COLO829 (cell line): ENCODE data around the gene GATAD2A.

Experiments used
- DNase-seq: peaks from one replicate; pipeline ENCODE4 v3.0.0; 2012; ENCODE audit warnings: low spot score

Gene GATAD2A

GRCh38 chr19:19547674-19548336, 142.3 kb downstream of the GATAD2A start:
- DNase-seq = no peak

- no peak for DNase-seq
Observed at GRCh38 chr19:19548915-19549759, 143.7 kb downstream of the GATAD2A start.

GRCh38 chr19:19549804-19550464, 144.5 kb downstream of the GATAD2A start:
- DNase-seq = no peak

GRCh38 chr19:19550485-19550929, 145.0 kb downstream of the GATAD2A start:
- DNase-seq = peak; percentile 35

GRCh38 chr19:19550972-19551852, 145.7 kb downstream of the GATAD2A start:
- DNase-seq = no peak

- no peak for DNase-seq
Observed at GRCh38 chr19:19551853-19552192, 146.3 kb downstream of the GATAD2A start.

- no peak for DNase-seq
Observed at GRCh38 chr19:19552798-19553197, 147.3 kb downstream of the GATAD2A start.

GRCh38 chr19:19553670-19554069, 148.2 kb downstream of the GATAD2A start:
- no peak for DNase-seq

- DNase-seq = no peak
Observed at GRCh38 chr19:19554074-19555023, 148.9 kb downstream of the GATAD2A start.

GRCh38 chr19:19558055-19558454, 152.6 kb downstream of the GATAD2A start:
- no peak for DNase-seq
